HT1080 (cell line): ENCODE data around the gene SPAG8. TPM values are rescaled to one million over a fixed set of nuclear protein-coding genes. Genes with fewer than 3 reads are reported as not detected.

ENCODE experiments used
- DNase-seq: peaks from one replicate; pipeline ENCODE4 v3.0.0-alpha.2; 2015; ENCODE audit warnings: low read depth
- total RNA-seq: library from RNA; depleted of rRNA; stranded (reverse); fragments of >200 nt; shearing (Covaris generic); gene quantifications from 2 replicates; pipeline ENCODE4 v1.2.3, GENCODE V29; 2014

Gene SPAG8
- total RNA-seq, 1 experiment from 2014 or later = 0.26 TPM

GRCh38 chr9:35839926-35840325 is 27.9 kb upstream of the SPAG8 start:
- DNase-seq = no peak

- DNase-seq = no peak
Measured at GRCh38 chr9:35836595-35836994, 24.5 kb upstream of the SPAG8 start.

GRCh38 chr9:35835766-35836165 is 23.7 kb upstream of the SPAG8 start:
- DNase-seq = no peak

DNA sequence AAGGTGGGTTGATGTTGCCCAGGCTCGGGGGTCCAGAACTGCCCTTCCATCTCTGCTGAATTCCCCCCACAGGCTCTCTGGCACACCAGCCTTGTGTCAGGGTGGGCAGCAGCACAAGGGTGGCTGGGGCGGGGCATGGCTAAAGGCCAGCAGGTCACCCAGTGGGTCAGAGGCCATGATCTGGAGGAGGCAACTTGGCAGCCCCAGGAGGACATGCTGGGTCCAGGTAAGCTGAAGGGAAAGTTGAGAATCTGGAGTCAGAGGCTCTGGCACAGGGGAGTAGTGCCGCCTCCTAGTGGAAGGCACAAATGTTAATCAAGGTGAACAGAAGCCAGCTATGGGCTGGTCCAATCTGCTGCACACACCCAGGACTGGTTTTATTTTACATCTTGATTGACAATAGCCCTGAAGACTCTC is 23.2 kb upstream of the SPAG8 start:
- no peak for DNase-seq

DNA sequence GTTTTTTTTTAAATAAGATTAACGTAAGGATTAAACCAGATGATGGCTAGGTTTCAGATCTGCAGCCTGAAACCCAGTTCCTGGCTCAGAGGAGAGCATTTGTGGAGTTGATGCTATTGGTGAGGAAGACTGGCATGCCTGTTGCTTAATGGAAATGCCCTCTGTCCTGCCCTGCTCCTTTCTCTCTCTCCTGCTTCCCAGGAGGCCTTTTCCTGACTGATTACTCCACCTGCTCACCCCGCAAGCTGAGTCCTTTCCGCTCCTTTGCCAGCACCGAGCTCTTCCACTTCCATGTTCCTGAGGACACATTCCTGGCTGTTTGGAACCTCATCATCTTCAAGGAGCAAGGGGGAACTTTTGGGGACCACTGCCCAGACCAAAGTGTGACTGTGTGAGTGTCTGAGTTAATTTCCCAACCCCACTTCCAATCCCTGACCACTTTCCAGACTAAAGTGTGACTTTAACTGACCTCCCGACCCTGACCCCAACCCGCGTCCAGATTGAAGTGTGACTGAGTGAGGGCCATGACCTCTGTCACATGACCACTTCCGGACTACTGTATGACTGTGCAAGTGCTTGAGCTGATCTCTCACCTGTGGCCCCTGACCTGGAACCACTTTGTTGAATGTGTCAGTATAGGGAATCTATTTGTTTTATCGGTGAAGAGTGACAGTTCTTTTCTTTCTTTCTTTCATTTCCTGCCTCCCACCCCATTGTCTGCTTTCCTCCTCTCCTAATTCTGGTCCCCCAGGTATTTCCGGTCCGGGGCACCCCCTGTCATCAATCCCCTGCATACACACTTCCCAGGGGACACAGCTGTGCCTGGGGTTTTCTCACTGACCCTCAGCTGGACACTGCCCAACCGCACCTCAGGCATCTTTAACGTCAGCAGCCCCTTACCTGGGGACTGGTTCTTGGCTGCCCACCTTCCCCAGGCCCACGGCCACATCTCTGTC is 22.5 kb upstream of the SPAG8 start:
- no peak for DNase-seq

GRCh38 chr9:35832814-35833213 is 20.8 kb upstream of the SPAG8 start:
- no peak for DNase-seq

DNA sequence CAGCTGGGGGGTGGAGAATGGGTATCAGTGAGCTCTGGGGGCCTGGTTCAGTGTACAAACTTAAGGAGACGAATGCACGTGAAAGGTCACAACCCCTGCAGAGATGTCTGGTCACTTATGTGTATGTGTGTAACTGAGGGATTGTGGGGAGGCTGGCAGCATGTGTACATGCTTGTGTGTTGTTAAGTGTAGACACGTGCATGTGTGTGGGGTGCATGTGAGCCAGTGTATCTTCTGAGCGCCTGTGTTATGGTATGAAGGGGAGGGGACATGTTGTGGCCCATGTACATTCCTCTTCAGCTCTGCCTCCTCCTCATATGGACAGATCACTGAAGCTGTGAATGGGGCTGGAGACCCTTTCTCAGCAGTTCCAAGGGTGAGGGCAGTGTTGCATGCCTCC is 19.0 kb upstream of the SPAG8 start:
- no peak for DNase-seq

- DNase-seq = no peak
Measured at GRCh38 chr9:35829764-35830096, 17.7 kb upstream of the SPAG8 start.

DNA sequence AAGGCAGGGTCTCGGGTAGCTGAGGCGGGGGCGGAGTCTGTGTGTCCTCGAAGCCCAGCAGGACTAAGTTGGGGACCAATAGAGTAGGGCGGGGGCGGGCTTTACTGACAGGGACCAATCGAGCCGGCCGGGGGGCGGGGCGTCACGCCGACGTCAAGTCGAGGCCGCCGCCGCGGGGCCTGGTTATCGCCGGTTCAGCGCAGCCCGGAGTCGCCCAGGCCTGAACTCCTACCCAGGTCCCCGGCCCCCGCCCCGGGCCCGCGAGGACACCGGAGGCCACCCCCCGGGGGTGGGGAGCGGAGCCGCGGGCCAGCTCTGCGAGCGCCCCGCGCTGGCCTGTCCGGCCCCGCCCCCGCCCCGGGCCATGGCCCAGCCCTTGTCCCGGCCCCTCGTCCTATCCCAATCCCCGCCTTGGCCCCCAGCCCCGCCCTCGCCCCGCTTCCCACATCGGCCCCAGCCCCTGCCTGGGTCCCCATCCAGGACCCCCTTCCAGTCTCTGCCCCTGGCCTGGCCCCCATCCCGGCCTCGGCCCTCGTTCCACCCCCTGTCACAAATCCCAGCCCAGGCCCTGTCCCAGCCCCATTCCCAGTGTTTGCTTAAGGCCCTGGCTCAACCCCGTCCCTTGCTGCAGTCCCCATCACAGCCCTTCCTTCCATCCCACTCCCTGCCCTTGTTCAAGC is 17.2 kb upstream of the SPAG8 start, which contains the start of gene TMEM8B:
Gene TMEM8B (plus strand): TSS at position 145 of the 680 bp plus-strand sequence. CDS start 220 bp downstream, at position 365.
- peak; percentile 65 for DNase-seq

GRCh38 chr9:35828716-35829083 is 16.6 kb upstream of the SPAG8 start, which contains the start of gene FAM221B:
TSS of gene FAM221B (minus strand) at chr9:35828732. CDS start at chr9:35826161, 2,571 bp downstream.
- no peak for DNase-seq

DNA sequence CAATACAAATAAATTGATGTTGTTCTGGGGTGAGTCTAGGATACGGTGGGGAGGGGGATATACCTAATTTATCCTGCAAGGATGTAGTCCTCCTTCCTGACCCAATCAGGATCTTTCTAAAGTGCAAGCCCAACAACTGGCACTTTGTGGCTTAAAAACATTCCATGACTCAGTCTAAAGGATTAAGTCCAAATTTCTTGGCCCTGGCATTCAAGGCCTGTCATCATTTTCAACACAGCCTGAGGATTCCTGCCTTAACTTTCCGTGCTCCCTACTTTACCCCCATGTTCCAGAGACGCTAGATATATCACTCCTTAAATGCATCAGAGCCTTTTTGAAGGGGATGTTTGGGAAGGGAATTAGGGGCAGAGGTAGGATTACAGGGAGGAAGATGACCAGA is 15.4 kb upstream of the SPAG8 start:
- DNase-seq = peak; percentile 25

GRCh38 chr9:35826071-35826701 is 14.1 kb upstream of the SPAG8 start:
- DNase-seq = peak; percentile 72

GRCh38 chr9:35822926-35823325 is 10.9 kb upstream of the SPAG8 start:
- DNase-seq = peak; percentile 25

DNA sequence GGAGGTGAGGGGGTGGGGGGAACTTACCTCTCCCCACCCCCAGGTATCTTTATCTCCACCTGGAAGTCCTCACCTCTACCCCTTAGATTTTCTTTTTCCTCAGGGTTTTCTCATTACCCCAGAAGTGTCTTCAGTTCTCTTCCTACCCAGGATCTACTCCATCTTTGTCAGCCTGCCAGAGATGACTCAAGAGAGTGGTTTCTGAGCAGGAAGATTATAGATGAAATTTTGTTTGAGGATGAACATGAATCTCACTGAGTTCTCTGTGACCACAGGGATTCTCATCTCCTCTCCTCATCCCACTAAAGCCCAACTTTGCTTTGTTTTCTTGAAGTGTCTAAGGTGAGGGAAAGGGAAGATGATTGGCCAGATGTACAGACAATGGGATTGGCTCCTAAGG is 8.0 kb upstream of the SPAG8 start:
- peak; percentile 69 for DNase-seq

- no peak for DNase-seq
Measured at GRCh38 chr9:35818341-35818740, 6.3 kb upstream of the SPAG8 start.

GRCh38 chr9:35816708-35817107 is 4.6 kb upstream of the SPAG8 start:
- no peak for DNase-seq

DNA sequence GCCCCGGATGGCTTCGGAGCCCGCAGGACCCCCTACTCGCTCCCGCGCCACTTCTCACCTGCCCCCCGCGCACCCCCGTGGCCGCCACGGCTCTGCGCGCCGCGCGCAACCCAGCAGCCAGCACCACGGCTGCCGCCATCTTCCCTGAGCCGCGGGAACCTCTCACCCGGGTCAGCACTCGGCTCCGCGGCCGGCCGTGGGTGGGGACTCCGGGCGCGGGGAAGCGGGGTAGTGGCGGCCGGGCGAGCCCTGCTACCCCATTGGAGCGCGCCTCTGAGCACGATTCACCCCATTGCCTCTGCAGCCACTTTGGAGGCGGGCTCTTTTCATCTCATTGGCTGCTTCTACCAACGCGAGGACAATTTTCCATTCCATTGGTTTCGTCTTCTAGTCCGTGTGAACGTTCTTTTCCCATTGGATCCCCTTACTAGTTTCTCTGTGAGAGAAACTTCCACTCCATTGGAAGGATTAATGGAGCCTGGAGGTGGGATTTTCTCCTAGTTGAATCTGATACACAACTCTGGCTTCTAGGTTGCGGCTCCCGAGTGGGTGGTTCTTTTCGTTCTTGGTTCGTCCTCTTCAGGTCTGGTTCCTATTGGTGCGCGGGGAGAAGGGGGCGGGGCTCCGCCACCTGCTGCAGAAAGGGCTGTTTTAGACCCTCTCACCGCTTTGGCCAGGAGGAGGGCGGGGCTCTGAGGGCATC is 2.9 kb upstream of the SPAG8 start, which contains the start of gene HINT2:
Gene HINT2 (minus strand): TSS at position 202 of the 703 bp plus-strand sequence. CDS start 63 bp downstream, at position 139.
- peak; percentile 99 for DNase-seq

GRCh38 chr9:35814106-35814840 is 2.2 kb upstream of the SPAG8 start:
- DNase-seq = peak; percentile 67

DNA sequence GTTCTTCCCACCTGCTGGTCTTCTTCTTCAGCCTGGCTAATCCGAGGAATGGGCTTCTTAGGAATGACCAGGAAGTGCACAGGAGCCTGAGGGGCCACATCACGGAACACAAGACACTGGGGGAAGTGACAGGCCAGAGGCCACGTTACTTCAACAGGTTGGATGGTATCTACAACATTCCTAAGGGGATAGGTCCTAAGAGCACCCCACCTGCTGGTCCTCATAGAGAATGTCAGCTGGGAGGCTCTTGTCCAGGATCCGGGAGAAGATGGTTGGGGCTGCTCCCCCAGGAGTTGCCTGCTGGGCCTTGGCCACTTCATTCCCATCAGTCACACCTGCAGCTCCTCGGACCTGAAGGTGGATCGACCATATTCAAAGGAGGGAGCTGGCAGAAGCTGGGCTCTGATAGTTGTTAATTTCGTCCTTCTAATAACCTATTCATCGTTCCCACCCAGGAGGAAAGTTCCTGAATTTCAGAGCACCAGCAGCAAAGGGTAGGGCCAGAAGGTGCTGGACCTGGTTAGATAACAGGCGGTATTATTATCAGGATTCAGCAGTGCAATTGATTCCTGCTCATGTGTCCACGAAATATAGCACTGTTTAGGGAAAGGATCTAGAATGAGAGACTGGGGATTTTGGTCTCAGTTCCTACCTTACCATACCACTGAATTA is 1.5 kb upstream of the SPAG8 start:
- peak; percentile 38 for DNase-seq
